Nephron (organoid): ENCODE data around the gene OR10X1.

Source experiments
- H3K27ac Mint-ChIP-seq, 3 experiments: 2 replicates each; pipeline ENCODE4 v1.8.0; 2020; ENCODE audit warnings: mixed read lengths in 3 of 3, mild to moderate bottlenecking in 2 of 3, moderate library complexity in 1 of 3
- H3K27me3 Mint-ChIP-seq: 2 replicates; pipeline ENCODE4 v1.8.0; 2021; ENCODE audit warnings: low read depth, mild to moderate bottlenecking, moderate library complexity, mixed read lengths
- H3K36me3 Mint-ChIP-seq: 2 replicates; pipeline ENCODE4 v1.8.0; 2020; ENCODE audit warnings: low read depth, mixed read lengths
- H3K4me1 Mint-ChIP-seq: 2 replicates; pipeline ENCODE4 v1.8.0; 2020; ENCODE audit warnings: mixed read lengths
- H3K4me3 Mint-ChIP-seq, 3 experiments: 2 replicates each; pipeline ENCODE4 v1.8.0; 2020; ENCODE audit warnings: mild to moderate bottlenecking in 3 of 3, mixed read lengths in 3 of 3, moderate library complexity in 2 of 3
- H3K9me3 Mint-ChIP-seq: 2 replicates; pipeline ENCODE4 v1.8.0; 2020; ENCODE audit warnings: mixed read lengths
- CTCF ChIP-seq, 3 experiments: fragments of 200-600 bp; sonication (generic); IDR thresholded peaks; one replicate each; pipeline ENCODE4 v1.5.0; 2021; ENCODE audit warnings: antibody characterized with exemption in 3 of 3; ENCODE audit not compliant: unreplicated experiment in 3 of 3

The OR10X1 gene

DNA sequence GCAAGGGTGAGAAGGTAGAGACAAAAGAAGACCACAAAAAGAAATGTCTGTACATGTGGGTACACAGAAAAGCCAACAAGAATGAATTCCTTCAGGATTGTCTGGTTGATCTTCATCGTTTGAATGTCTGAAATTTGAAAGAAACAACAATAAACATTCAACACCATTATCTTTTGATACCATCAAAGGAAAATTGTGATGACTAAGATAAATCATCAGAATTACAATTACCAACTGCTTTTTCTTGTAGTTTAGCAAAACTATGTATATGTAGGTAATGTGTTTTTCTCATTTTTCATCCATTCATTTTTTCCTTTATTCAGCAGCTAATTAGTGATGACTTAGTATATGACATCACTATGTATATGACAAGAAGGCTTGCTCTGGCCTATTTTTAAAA is at the start of gene OR10X1:
Gene OR10X1, minus strand, starts transcription at position 167 of the 400 bp plus-strand sequence. Its CDS starts 0 bp downstream, at position 167.
- no peaks in the 10 kb centered on the region for H3K36me3 Mint-ChIP-seq

DNA sequence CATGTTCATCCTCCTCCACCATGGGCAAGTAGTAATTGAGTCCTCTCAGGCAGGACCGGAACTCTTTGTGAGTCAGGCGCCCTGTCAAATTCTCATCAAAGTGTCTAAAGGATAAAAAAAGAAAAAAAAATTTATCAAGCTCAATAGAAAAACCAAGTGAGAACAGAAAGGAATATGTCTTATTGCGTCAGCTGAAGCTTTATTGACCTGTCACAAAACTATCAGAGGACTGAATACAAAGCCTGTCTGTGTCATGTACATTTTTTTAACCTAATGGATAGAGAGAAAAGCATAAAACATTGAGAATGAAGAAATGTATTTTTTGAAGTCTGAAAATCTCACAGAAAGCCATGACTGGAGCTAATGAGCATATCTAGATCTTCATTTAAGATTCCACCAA is 34.1 kb upstream of the OR10X1 start:
- H3K4me3 Mint-ChIP-seq = no peak overlapping the region
- H3K27me3 Mint-ChIP-seq = peaks cover 5% of the 10 kb centered on the region
- H3K27ac Mint-ChIP-seq = no peak overlapping the region
- no peaks in the 10 kb centered on the region for H3K4me1 Mint-ChIP-seq
- no peak for TF ChIP-seq CTCF (IDR thresholded peaks at IDR 0.05; ENCODE audit: unreplicated experiment in 3 of 3)
- H3K36me3 Mint-ChIP-seq = no peaks in the 10 kb centered on the region
- H3K9me3 Mint-ChIP-seq = no peaks in the 10 kb centered on the region

More for the DNA sequence above, at the start of gene OR10X1:
- no peak for TF ChIP-seq CTCF (IDR thresholded peaks at IDR 0.05; ENCODE audit: unreplicated experiment in 3 of 3)
- H3K27me3 Mint-ChIP-seq = no peaks in the 10 kb centered on the region
- H3K9me3 Mint-ChIP-seq = no peaks in the 10 kb centered on the region
- H3K4me3 Mint-ChIP-seq = no peak within 1 kb of the TSS
- no peak within 1 kb of the TSS for H3K27ac Mint-ChIP-seq
- H3K4me1 Mint-ChIP-seq = no peaks in the 10 kb centered on the region

DNA sequence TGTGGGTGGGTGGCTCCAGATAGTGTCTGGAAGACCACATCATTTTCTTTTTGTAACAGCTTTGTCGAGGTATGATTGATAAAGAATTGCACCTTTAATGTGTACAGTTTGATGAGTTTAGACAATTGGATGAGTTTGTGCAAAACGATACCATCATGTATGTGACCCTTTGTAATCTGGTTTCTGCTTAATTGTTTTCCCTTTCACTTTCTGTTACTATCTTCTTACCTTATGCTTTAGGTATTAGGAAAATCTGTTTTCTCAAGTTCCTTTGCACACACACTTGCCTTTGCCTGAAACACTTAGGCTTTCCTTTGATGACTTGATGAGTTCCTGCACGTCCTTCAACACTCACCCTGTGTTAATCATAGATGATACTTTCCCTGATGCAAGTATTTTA is 32.2 kb upstream of the OR10X1 start:
- TF ChIP-seq CTCF (IDR thresholded peaks at IDR 0.05; ENCODE audit: unreplicated experiment in 3 of 3) = no peak
- Mint-ChIP-seq H3K36me3 (no peaks in the 10 kb centered on the region), H3K27me3 (peaks cover 5% of the 10 kb centered on the region), H3K27ac (no peak overlapping the region), H3K9me3 (no peaks in the 10 kb centered on the region), H3K4me3 (no peak overlapping the region), H3K4me1 (no peaks in the 10 kb centered on the region)

DNA sequence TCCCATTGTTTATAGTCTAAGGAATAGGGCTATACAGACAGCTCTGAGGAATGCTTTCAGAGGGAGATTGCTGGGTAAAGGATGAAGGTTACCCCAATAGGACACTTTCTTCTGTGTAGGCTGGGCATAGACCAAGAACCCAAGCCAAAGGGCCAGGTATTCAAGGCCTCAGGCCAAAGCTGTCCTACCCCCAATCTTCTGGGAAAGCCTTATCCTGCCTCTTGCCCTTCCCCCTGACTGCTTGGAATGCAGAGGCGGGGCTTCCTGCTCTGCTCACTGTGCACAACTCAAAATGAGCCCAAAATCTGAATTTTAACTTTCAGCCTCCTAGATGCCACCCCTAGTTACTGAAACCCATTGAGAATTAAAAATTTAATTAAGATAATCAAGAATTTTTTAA is 27.6 kb upstream of the OR10X1 start:
- no peaks in the 10 kb centered on the region for H3K9me3 Mint-ChIP-seq
- H3K4me1 Mint-ChIP-seq = no peaks in the 10 kb centered on the region
- H3K27me3 Mint-ChIP-seq = peaks cover under 1% of the 10 kb centered on the region
- H3K4me3 Mint-ChIP-seq = no peak overlapping the region
- no peak overlapping the region for H3K27ac Mint-ChIP-seq
- no peaks in the 10 kb centered on the region for H3K36me3 Mint-ChIP-seq
- TF ChIP-seq CTCF (IDR thresholded peaks at IDR 0.05; ENCODE audit: unreplicated experiment in 3 of 3) = no peak

- H3K4me3 Mint-ChIP-seq = no peak within 1 kb of the TSS
- H3K27me3 Mint-ChIP-seq = no peaks in the 10 kb centered on the region
- H3K9me3 Mint-ChIP-seq = no peaks in the 10 kb centered on the region
- no peaks in the 10 kb centered on the region for H3K4me1 Mint-ChIP-seq
- no peak for TF ChIP-seq CTCF (IDR thresholded peaks at IDR 0.05; ENCODE audit: unreplicated experiment in 3 of 3)
- H3K36me3 Mint-ChIP-seq = no peaks in the 10 kb centered on the region
- no peak within 1 kb of the TSS for H3K27ac Mint-ChIP-seq
These were observed 25.3 kb upstream of the OR10X1 start, which contains the start of gene OR10Z1 for GRCh38 chr1:158604968-158605367. Gene OR10Z1, plus strand, starts transcription at chr1:158605268. Its CDS starts 1,171 bp downstream, at chr1:158606439.

DNA sequence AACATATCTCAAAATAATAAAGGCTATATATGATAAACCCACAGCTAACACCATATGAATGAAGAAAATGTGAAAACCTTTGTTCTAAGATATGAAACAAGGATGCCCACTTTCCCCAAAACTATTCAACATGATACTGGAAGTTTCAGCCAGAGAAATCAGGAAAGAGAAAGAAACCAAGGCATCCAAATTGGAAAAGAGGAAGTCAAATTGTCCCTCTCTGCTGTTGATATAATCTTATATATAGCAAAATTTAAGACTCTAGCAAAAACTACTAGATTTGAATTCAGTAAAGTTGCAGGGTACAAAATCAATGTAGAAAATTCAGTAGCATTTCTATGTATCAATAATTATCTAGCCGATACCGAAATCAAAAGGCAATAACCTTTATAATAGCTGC is 21.0 kb upstream of the OR10X1 start:
- no peak for TF ChIP-seq CTCF (IDR thresholded peaks at IDR 0.05; ENCODE audit: unreplicated experiment in 3 of 3)
- Mint-ChIP-seq H3K27ac (no peak overlapping the region), H3K9me3 (peaks cover 16% of the 10 kb centered on the region), H3K27me3 (no peaks in the 10 kb centered on the region), H3K4me3 (no peak overlapping the region), H3K4me1 (no peaks in the 10 kb centered on the region), H3K36me3 (no peaks in the 10 kb centered on the region)
